Raji (cell line): Measurements from ENCODE around the gene SDK2.

Experiments used
- POLR2A ChIP-seq: IDR thresholded peaks from 2 replicates; pipeline ENCODE4 v1.6.1; 2011; ENCODE audit warnings: low read depth, low read length, control low read depth; ENCODE audit not compliant: insufficient read depth

Gene SDK2

GRCh38 chr17:73412914-73413313, 231.3 kb downstream of the SDK2 start:
- TF ChIP-seq POLR2A, result no peak

GRCh38 chr17:73411313-73411747, 232.9 kb downstream of the SDK2 start:
- no peak for TF ChIP-seq POLR2A

DNA sequence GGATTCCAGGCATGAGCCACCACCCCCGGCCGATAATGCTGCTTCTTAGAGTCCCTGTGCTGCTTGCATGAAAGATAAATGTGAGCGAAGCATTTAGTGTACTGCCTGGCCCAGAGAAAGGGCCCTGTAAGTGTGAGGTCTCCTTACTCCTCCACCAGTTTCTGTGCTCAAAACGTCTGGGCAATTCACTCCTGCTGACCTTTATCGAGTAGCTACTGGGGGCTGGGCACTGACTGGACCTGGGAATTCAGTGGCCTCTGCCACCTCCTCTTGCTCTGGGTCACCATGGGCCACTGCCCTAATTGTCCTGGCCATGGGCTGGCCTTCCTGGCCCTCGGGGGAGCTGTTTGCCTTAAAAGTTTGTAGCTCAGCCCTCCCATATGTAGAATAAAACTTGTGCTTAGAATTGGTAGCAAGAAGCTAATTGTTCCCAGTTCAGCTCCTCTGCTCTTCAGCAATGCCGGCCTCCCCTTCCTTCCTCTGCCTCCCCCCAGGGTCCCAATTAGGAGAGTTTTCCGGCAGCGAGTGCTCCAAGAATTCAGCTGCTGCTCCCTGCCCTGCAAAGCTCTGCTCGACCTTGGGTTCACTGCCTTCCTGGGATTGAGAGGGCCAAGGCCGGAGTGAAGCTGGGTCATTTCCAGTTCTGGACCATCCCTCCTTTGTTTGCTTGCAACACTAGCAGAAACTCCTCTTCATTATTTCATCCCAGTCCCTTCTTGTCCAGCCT, 233.5 kb downstream of the SDK2 start:
- no peak for TF ChIP-seq POLR2A

- TF ChIP-seq POLR2A, result no peak
Observed at GRCh38 chr17:73404246-73404645, 240.0 kb downstream of the SDK2 start.

DNA sequence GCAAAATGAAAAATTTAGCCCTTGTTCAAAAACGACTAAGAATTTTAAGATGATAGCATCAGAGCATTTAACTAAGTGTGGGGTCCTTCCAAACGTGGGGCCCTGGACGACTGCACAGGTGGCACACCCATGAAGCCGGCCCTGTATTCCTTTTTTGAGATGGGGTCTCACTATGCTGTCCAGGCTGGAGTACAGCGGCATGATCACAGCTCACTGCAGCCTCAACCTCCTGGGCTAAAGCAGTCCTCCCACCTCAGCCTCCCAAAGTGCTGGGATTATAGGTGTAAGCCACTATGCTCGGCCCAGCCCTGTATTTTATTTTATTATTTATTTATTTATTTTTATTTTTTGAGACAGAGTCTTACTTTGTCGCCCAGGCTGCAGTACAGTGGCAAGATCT, 241.8 kb downstream of the SDK2 start:
- TF ChIP-seq POLR2A, result no peak

DNA sequence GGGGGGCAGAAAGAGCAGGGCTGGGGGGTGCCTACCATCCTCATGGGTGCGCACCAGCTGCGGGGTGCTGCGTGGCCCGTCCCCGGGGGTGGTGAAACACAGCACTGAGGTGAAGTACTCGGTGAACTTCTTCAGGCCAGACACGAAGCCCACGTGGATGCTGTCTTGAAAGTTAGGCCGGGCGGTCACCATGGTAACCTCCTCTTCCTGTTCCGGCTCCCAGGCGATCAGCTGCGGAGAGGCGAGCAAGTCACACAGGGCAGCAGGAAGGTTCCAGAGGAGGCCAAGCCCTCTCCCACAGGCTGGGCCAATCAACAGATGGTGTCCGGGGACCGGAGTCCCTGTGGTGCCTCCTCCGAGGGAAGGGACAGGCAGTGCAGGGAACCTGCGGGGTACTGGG, 242.3 kb downstream of the SDK2 start:
- no peak for TF ChIP-seq POLR2A

DNA sequence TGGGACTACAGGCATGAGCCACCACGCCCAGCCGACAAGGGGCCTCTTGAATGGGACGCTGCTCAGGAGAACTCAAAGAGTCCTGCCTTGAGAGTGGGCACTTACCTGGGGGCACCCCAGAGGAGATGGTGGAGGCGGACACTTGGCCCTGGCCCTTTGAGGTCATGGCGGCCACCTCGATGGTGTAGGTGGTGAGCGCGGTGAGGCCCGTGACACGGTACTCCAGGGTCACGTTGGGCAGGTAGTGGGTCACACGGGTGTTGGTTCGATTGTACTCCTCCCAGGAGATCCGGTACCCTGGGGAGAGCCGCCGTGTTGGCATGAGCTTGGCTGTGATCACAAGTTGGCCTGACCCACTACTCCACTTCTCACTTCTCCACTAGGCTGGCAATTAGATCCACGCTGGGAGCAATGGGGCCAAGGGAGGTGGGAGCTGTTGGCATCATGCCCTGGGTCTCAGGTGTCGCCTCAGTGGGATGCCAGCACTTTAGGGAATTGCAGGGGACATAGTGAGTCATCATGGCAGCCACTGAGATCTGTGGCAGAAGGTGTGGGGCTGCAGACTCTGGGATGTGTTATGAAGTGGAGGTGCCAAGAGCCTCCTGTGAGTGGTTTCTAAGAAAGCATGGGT, 243.2 kb downstream of the SDK2 start:
- no peak for TF ChIP-seq POLR2A

DNA sequence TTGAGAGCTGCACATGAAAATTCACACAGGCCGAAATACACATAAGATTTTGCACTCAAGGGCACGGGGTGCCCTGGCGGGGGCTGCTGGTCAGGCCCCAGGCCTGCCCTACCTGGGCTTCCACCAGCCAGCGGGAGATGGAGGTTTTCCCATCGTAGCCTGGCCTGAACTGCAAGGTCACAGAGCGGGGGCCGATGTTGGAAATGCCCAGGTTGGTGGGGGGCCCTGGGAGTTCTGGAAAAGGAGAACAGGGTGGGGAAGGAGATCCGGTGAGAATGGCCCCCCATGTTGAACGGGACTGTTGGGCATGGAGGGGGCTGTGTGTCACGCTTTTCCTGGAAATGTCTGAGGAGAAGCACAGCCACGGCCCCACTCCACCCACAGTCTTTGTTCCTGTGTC, 245.2 kb downstream of the SDK2 start:
- no peak for TF ChIP-seq POLR2A

DNA sequence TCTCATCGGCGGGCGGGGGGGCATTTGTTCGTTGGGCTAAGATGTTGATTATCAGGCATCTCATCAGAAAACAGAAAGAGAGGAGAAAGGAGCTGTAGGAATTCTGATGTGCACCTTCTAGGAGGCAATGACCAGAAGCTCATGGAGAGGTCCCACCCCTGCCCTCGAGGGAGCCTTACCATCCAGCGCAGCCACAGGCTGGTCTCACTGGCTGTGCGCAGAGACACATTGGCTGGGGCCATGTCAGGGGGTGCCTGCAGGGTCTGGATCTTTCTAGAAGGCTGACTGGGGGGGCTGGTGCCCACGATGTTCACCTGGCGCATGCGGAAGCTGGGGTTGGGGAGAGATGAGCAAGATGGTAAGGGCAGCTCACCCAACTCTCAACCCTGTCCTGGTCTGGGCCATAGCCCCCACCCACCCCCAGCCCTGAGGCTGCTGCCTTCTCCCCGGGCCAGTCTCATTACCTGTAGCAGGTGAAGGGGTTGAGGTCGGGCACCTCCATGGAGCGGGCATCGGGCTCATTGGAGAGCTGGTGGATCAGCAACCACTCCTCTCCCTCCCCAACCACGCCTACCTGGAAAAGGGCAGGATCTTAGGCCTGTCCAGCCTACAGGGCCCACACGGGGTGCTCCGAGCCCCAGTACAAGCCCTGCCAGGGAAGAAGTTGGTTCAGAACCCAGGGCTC, 246.2 kb downstream of the SDK2 start:
- no peak for TF ChIP-seq POLR2A

DNA sequence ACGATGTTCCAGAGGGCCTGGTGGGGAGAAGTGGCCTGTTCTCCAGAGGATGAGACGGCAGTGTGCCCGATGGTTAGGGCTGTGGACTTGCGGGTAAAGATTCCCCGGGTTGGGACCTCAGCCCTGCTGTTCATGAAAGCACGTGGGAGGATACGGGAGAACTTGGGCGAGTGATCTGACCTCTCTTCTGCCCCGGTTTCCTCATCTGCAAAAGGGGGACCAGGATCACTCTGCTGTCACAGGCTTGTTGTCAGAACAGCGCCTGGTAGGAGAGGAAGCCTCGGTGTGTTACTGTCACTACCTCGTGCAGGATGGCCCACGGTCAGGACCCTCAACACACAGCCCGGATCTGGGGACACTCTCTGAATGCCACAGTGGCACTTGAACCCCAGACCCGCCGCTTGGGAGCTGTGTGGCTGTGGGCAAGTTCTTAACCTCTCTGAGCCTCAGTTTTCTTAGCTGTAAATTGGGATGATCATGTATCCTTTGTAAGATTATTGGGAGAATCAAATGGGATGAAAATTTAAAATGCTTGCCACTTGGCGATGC, 246.9 kb downstream of the SDK2 start:
- TF ChIP-seq POLR2A, result no peak

- TF ChIP-seq POLR2A, result no peak
Observed at GRCh38 chr17:73396431-73397277, 247.6 kb downstream of the SDK2 start.

GRCh38 chr17:73394512-73395450, 249.5 kb downstream of the SDK2 start:
- TF ChIP-seq POLR2A, result no peak

GRCh38 chr17:73393962-73394361, 250.3 kb downstream of the SDK2 start:
- no peak for TF ChIP-seq POLR2A

DNA sequence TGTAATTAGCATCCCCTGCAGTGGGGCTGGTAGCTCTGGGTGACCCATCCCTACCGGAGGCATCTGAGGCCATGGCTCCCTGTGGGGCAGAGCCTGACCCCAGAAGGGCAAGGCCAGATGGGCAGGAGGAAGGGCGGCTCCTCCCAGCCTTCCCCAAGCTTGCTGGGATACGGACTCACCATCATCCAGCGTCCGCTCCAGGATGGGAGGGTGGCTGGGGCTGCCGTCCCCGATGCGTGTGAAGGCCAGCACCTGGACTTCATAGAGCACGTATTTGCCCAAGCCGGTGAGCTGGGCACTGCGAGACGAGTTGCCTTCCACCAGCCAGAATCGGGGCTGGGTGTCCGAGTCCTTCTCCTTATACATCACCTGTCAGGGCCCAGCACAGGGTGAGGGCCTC, 250.9 kb downstream of the SDK2 start:
- TF ChIP-seq POLR2A, result no peak
